ENCODE results near the gene TBC1D14.

DNA sequence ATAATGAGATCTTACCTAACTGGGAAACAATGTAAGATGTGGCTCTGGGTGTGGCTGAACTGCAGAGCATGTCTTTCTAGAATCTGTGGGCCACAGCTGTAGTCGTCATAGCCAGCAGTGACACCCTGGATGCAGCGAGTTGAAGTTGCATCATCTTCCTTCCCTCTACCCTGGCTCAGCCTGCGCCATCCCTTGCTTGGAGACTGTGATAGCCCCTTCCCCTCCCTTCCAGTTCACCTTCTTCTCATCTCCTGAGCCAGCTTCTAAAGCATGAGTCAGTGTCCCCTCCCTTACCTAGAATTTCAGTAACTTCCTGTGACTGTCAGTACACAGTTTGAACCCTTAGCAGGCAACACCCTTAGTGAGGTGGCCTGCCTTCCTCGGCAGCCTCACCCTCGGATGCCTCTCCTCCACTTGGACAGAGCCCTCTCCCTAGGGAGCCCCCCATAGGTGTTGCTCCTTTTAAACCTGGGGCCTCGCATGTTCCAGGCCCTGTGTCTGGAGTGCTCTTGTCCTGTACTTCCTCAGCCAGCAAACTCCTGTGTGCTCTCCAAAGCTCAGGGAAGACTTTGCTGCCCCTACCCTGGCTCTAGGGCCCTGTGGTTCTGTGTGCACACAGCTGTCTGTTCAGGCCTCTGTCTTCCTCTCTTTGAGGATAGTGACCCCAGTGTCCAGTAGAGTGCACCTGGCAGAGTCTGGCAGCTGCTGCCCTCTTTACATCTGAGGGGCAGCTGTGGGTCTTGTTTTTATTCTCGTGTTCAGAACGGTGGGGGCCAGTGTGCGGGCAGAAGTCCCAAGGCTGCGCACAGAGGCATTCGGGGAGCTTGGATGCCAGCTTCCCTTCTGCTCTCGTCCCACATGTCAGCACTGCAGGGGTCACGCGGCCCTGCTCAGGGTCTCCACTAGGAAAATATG is 89.8 kb downstream of the TBC1D14 start:
- TF ChIP-seq SIN3A (IDR thresholded peaks at IDR 0.05; ENCODE audit: borderline replicate concordance, insufficient read depth, low read length): no peak
- TF ChIP-seq REST (IDR thresholded peaks at IDR 0.05; ENCODE audit: insufficient read depth in 1 of 2, low read depth in 2 of 2, low read length in 2 of 2): no peak
- TF ChIP-seq POLR2AphosphoS5 (IDR thresholded peaks at IDR 0.05; ENCODE audit: low read depth, low read length): no peak
- no peak for TF ChIP-seq TAF1 (IDR thresholded peaks at IDR 0.05; ENCODE audit: borderline replicate concordance, insufficient read depth, low read length)

Data from PFSK-1 (cell line).